Right lobe of liver (tissue), 6 donors: ENCODE measurements around the gene VPS54. TPM values are rescaled to one million over a fixed set of nuclear protein-coding genes. Genes with fewer than 3 reads are reported as not detected.

Experiments used
- ATAC-seq, 4 donors: fragments of 200-7000 bp; cut with Tn5 transposase; one replicate each; pipeline ENCODE4 v1.9.1; 2020; ENCODE audit warnings: mild to moderate bottlenecking in 4 of 4, moderate library complexity in 4 of 4
- DNase-seq, 3 donors: peaks; one replicate each; pipeline ENCODE4 v3.0.0-alpha.2; 2020
- H3K27ac ChIP-seq, 3 donors: fragments of 200-600 bp; one replicate each; pipeline ENCODE4 v1.8.0; 2022
- H3K27me3 ChIP-seq, 2 donors: fragments of 200-600 bp; one replicate each; pipeline ENCODE4 v1.8.0; 2022
- H3K36me3 ChIP-seq, 4 donors: fragments of 200-600 bp; sonication (generic) in 1 of 4; one replicate each; pipeline versions ENCODE4 v1.5.1 to v1.8.0; 2017 to 2022; ENCODE audit warnings: control low read depth in 1 of 4
- H3K4me1 ChIP-seq, 4 donors: fragments of 200-600 bp; sonication (generic) in 1 of 4; one replicate each; pipeline versions ENCODE4 v1.5.1 to v1.8.0; 2017 to 2022; ENCODE audit warnings: control low read depth in 1 of 4
- H3K4me3 ChIP-seq, 3 donors: fragments of 200-600 bp; one replicate each; pipeline ENCODE4 v1.8.0; 2022
- H3K9me3 ChIP-seq, 4 donors: fragments of 200-600 bp; sonication (generic) in 1 of 4; one replicate each; pipeline versions ENCODE4 v1.5.1 to v1.8.0; 2017 to 2022; ENCODE audit warnings: control low read depth in 1 of 4
- CTCF ChIP-seq, 4 donors: fragments of 200-600 bp in 3 of 4; fragments of 450-650 bp in 1 of 4; IDR thresholded peaks; one replicate each; pipeline versions ENCODE4 v1.5.1 to v1.8.0; 2016 to 2022; ENCODE audit warnings: antibody characterized with exemption in 4 of 4, mild to moderate bottlenecking in 2 of 4
- POLR2A ChIP-seq: fragments of 450-650 bp; IDR thresholded peaks from one replicate; pipeline ENCODE4 v1.6.1; 2017; ENCODE audit warnings: antibody characterized with exemption, mild to moderate bottlenecking
- WGBS: methylation state at CpG from one replicate; pipeline ENCODE4 v1.1.6; 2018; ENCODE audit warnings: low coverage, low lambda C conversion rate; ENCODE audit not compliant: insufficient coverage; ENCODE audit errors: missing lambda C conversion rate; 5-methylcytosine and 5-hydroxymethylcytosine counted together
- intact Hi-C, 2 donors: fragments of 100-400 bp; cut with DNase I; formaldehyde crosslinking; loops; one replicate each; pipeline versions ENCODE4 v1.11.2 to v1.14.1; 2022
- total RNA-seq, 6 experiments: library from RNA; depleted of rRNA in 2 of 6; stranded (reverse); fragments of >200 nt in 2 of 6; fragmentation: NEBNext Ultra II Directional in 3 of 6; extraction: Animal tissue kit (Norgen Biotek cat#: 25700) in 3 of 6; gene quantifications; one replicate each; pipeline versions ENCODE4 v1.1.0 to v1.2.4, GENCODE V29; 2016 to 2023
- donor health status: DM: no; HTN: yes; CAD: no.
- donor health status: DM: no; HTN: no; CAD: no.
- donor health status: DM: no; HTN: no; CAD: no.
- donor health status: DM: no; HTN: yes; CAD: no.
- donor health status: DM: no; HTN: yes; CAD: no.

VPS54 gene
- total RNA-seq, 6 experiments from 2014 or later: 11.6 to 12.5 (median 12.2) TPM

GRCh38 chr2:63914311-63914710 lies 104.9 kb downstream of the VPS54 start:
- H3K4me3 ChIP-seq: no peak overlapping the region
- no peak for TF ChIP-seq CTCF (IDR thresholded peaks at IDR 0.05)
- TF ChIP-seq POLR2A: no peak
- DNase-seq (no peak), ATAC-seq (no peak)
- H3K36me3 ChIP-seq: peaks cover 0 to 39% (median 19%) of the 10 kb centered on the region in 4 donors
- WGBS: 100% methylated on average over 1 of the region's 1 CpG
- H3K9me3 ChIP-seq: no peaks in the 10 kb centered on the region
- intact Hi-C loops: no loop called here
- H3K27ac ChIP-seq: no peak overlapping the region
- H3K27me3 ChIP-seq: no peaks in the 10 kb centered on the region
- no peaks in the 10 kb centered on the region for H3K4me1 ChIP-seq

GRCh38 chr2:63903003-63903402 lies 116.2 kb downstream of the VPS54 start:
- Histone ChIP-seq H3K4me1 (no peaks in the 10 kb centered on the region), H3K27me3 (no peaks in the 10 kb centered on the region), H3K9me3 (no peaks in the 10 kb centered on the region), H3K4me3 (no peak overlapping the region), H3K36me3 (peaks cover 0 to 15% (median 10%) of the 10 kb centered on the region in 4 donors), H3K27ac (no peak overlapping the region)
- 100% methylated on average over 2 of the region's 2 CpGs for WGBS
- intact Hi-C loops: no loop called here
- ATAC-seq (no peak), DNase-seq (no peak)
- TF ChIP-seq POLR2A (no peak), CTCF (IDR thresholded peaks at IDR 0.05) (no peak)

GRCh38 chr2:63902149-63902548 lies 117.1 kb downstream of the VPS54 start:
- TF ChIP-seq CTCF (IDR thresholded peaks at IDR 0.05): no peak
- no peak for TF ChIP-seq POLR2A
- intact Hi-C loops: no loop called here
- Histone ChIP-seq H3K4me1 (no peaks in the 10 kb centered on the region), H3K27me3 (no peaks in the 10 kb centered on the region), H3K4me3 (no peak overlapping the region), H3K36me3 (peaks cover 0 to 15% (median 12%) of the 10 kb centered on the region in 4 donors), H3K27ac (no peak overlapping the region), H3K9me3 (no peaks in the 10 kb centered on the region)
- ATAC-seq (peak; percentile 38 to 60 (median 51)), DNase-seq (no peak)

DNA sequence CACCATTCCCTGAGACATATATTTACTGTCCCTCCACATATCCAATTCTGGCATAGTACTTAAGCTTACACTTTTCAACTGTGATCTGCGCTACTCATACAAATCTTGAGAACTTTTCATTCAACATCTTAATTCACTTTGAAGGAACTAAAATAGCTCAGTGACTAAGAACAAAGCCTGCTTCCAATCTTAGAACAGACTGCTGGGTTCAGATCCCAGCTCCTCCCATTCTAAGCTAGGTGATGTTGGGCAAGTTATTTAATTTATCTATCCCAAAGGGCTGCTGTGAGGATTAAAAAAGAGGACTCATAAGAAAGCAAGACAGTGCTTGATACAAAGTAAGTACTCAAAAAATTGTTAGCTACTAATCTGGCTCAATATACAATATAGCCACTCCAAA lies 119.6 kb downstream of the VPS54 start:
- no peaks in the 10 kb centered on the region for H3K9me3 ChIP-seq
- no peaks in the 10 kb centered on the region for H3K27me3 ChIP-seq
- peaks cover 0 to 26% (median 17%) of the 10 kb centered on the region in 4 donors for H3K36me3 ChIP-seq
- peak in 1 of 4 donors; percentile 4 for ATAC-seq
- no peak overlapping the region for H3K4me3 ChIP-seq
- TF ChIP-seq CTCF (IDR thresholded peaks at IDR 0.05) (no peak), POLR2A (no peak)
- no peaks in the 10 kb centered on the region for H3K4me1 ChIP-seq
- H3K27ac ChIP-seq: no peak overlapping the region
- WGBS: 83% methylated on average over 1 of the region's 1 CpG
- intact Hi-C loops: no loop called here
- no peak for DNase-seq

DNA sequence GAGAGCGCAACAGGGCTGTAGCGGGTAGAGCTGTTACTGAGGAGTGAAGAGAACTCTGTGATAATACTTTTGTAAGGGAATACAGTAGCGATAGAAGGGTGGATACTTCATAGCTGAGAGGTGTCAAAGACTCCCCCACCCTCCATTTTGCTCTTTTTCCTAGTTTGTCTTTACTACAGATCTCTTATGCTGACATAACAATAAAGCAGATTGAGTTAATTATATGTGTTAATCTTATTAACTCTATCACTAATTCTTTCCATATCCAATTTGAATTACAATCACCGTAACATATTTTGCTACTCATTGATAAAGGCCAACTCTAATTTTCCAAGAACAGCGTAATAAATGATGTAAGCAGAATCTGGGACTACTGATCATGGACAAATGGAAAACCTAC lies 120.4 kb downstream of the VPS54 start:
- H3K27ac ChIP-seq: no peak overlapping the region
- no peaks in the 10 kb centered on the region for H3K9me3 ChIP-seq
- no peak for TF ChIP-seq CTCF (IDR thresholded peaks at IDR 0.05)
- TF ChIP-seq POLR2A: no peak
- WGBS: 95% methylated on average over 5 of the region's 5 CpGs
- H3K36me3 ChIP-seq: peaks cover 0 to 33% (median 18%) of the 10 kb centered on the region in 4 donors
- intact Hi-C loops: no loop called here
- DNase-seq (no peak), ATAC-seq (peak in 1 of 4 donors; percentile 14)
- H3K4me3 ChIP-seq: no peak overlapping the region
- no peaks in the 10 kb centered on the region for H3K27me3 ChIP-seq
- H3K4me1 ChIP-seq: no peaks in the 10 kb centered on the region
